Testis (tissue), 2 donors: ENCODE data around the gene TSBP1.

Experiments
- POLR2A ChIP-seq: fragments of 450-650 bp; IDR thresholded peaks from one replicate; pipeline ENCODE4 v1.6.1; 2017; ENCODE audit warnings: antibody characterized with exemption, mild to moderate bottlenecking, moderate library complexity
- TF ChIP-seq, protein P1 (sequence below), 3 experiments: fragments of 450-650 bp in 2 of 3; fragments of 200-600 bp in 1 of 3; sonication (generic) in 1 of 3; IDR thresholded peaks; one replicate each; pipeline ENCODE4 v1.5.1; 2016 to 2019; ENCODE audit warnings: antibody characterized with exemption in 3 of 3, mild to moderate bottlenecking in 2 of 3, moderate library complexity in 1 of 3

DNA sequence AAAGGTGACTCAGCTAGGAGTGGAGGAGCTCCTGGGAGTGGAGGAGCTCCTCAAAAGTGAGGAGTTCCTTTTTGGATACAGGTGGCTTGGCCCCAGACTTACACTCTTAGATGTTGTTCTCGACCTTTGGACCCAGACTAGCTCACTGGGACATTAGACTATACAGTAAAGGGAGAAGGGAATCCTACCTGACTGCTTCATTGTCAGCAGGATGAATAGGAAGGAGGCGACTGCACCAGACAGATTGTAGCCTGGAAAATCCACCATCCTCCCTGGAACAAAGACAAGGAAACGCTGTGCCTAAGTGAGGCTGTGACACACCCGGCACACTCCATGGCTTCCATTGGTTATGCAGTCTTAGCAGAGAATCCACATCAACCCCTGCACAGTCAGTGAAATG lies 35.2 kb upstream of the TSBP1 start, which contains the start of gene BTNL2:
- TF ChIP-seq POLR2A = no peak
- TF ChIP-seq, protein P1, sequence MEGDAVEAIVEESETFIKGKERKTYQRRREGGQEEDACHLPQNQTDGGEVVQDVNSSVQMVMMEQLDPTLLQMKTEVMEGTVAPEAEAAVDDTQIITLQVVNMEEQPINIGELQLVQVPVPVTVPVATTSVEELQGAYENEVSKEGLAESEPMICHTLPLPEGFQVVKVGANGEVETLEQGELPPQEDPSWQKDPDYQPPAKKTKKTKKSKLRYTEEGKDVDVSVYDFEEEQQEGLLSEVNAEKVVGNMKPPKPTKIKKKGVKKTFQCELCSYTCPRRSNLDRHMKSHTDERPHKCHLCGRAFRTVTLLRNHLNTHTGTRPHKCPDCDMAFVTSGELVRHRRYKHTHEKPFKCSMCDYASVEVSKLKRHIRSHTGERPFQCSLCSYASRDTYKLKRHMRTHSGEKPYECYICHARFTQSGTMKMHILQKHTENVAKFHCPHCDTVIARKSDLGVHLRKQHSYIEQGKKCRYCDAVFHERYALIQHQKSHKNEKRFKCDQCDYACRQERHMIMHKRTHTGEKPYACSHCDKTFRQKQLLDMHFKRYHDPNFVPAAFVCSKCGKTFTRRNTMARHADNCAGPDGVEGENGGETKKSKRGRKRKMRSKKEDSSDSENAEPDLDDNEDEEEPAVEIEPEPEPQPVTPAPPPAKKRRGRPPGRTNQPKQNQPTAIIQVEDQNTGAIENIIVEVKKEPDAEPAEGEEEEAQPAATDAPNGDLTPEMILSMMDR (IDR thresholded peaks at IDR 0.05) = no peak
